K562 (cell line): ENCODE measurements around the gene DLL4. TPM values are rescaled to one million over a fixed set of nuclear protein-coding genes. Genes with fewer than 3 reads are reported as not detected.

Source experiments
- ATAC-seq: fragments of 200-7000 bp; cut with Tn5 transposase; 3 replicates; pipeline ENCODE4 v1.9.1; 2020; ENCODE audit warnings: moderate library complexity
- BruUV-seq: library from RNA; stranded (reverse); fragments of 400-500 nt; replicated peaks from 2 replicates; lab custom pipeline; 2021; lab: Mats Ljungman, UMichigan
- CTCF ChIA-PET: fragments of 300-600 bp; formaldehyde crosslinking; extraction: SDS; loops from one replicate; lab custom pipeline; 2021; ENCODE audit warnings: low intra/inter-chr PET ratio; lab: Yijun Ruan, JAX
- POLR2A ChIA-PET: fragments of 300-600, 350-650 bp; sonication (Branson Sonifier 250); formaldehyde crosslinking; extraction: SDS; loops from one replicate; lab custom pipeline; 2021; ENCODE audit warnings: antibody characterized with exemption, inconsistent platforms; lab: Yijun Ruan, JAX
- DNase-seq, 4 experiments: peaks; one replicate each; pipeline versions ENCODE4 v3.0.0 to v3.0.0-alpha.2; 2011 to 2018; ENCODE audit warnings: low spot score in 3 of 4, mixed read lengths in 3 of 4; ENCODE audit errors: extremely low read depth in 1 of 4
- FAIRE-seq: peaks from 2 replicates; lab custom pipeline; 2011; peaks lifted over from hg19 to GRCh38; lab: Jason Lieb, UNC
- H2AFZ ChIP-seq: 2 replicates; pipeline ENCODE4 v1.6.0; 2011; ENCODE audit warnings: low read depth, low read length, control low read depth, inconsistent platforms
- H3K27ac ChIP-seq: fragments of 200-600 bp; 3 replicates; pipeline ENCODE4 v1.8.0; 2011; ENCODE audit warnings: low read depth, mild to moderate bottlenecking, control low read depth, inconsistent platforms, low read length, moderate library complexity, mixed read lengths; ENCODE audit errors: extremely low read depth
- H3K27me3 ChIP-seq, 2 experiments: fragments of 300-600 bp in 1 of 2; 2 replicates in 1 of 2; 3 replicates in 1 of 2; pipeline versions ENCODE4 v1.6.0 to v1.8.0; 2011; ENCODE audit warnings: inconsistent platforms in 2 of 2, low read length in 2 of 2, mild to moderate bottlenecking in 1 of 2, mixed read lengths in 1 of 2, moderate library complexity in 1 of 2; ENCODE audit not compliant: control insufficient read depth in 2 of 2, insufficient read depth in 2 of 2
- H3K36me3 ChIP-seq: fragments of 300-600 bp; 3 replicates; pipeline ENCODE4 v1.8.0; 2011; ENCODE audit warnings: mild to moderate bottlenecking, low read length, inconsistent platforms; ENCODE audit not compliant: control insufficient read depth, insufficient read depth
- H3K4me1 ChIP-seq, 2 experiments: fragments of 200-600 bp in 1 of 2; replicated peaks in 1 of 2; 2 replicates in 1 of 2; 3 replicates in 1 of 2; pipeline versions ENCODE4 v1.5.1 to v1.8.0; 2011; ENCODE audit warnings: inconsistent platforms in 2 of 2, low read length in 2 of 2, mild to moderate bottlenecking in 1 of 2, mixed read lengths in 1 of 2, moderate library complexity in 1 of 2; ENCODE audit not compliant: control insufficient read depth in 2 of 2, insufficient read depth in 2 of 2
- H3K4me2 ChIP-seq: 2 replicates; pipeline ENCODE4 v1.6.1; 2011; ENCODE audit warnings: low read length, control low read depth, inconsistent platforms, mixed read lengths; ENCODE audit not compliant: insufficient read depth
- H3K4me3 ChIP-seq: fragments of 200-600 bp; sonication (generic), shearing (Covaris generic); 2 replicates; pipeline ENCODE4 v1.5.1; 2016; ENCODE audit warnings: control low read depth, inconsistent platforms
- H3K79me2 ChIP-seq: fragments of 200-600 bp; 3 replicates; pipeline ENCODE4 v1.8.0; 2011; ENCODE audit warnings: low read length, inconsistent platforms; ENCODE audit not compliant: control insufficient read depth, insufficient read depth
- H3K9ac ChIP-seq, 2 experiments: 2 replicates each; pipeline versions ENCODE4 v1.6.0 to v1.6.1; 2011; ENCODE audit warnings: low read depth in 2 of 2, low read length in 2 of 2, control low read depth in 1 of 2, inconsistent platforms in 1 of 2, mild to moderate bottlenecking in 1 of 2, mixed read lengths in 1 of 2; ENCODE audit not compliant: insufficient read depth in 1 of 2
- H3K9me1 ChIP-seq: one replicate; pipeline ENCODE4 v1.6.0; 2011; ENCODE audit warnings: inconsistent platforms, mild to moderate bottlenecking, low read length, moderate library complexity; ENCODE audit not compliant: control insufficient read depth, insufficient read depth
- H3K9me3 ChIP-seq: replicated peaks from 2 replicates; pipeline ENCODE4 v1.5.1; 2011; ENCODE audit warnings: low read depth, low read length, inconsistent platforms; ENCODE audit not compliant: control insufficient read depth, insufficient read depth
- H4K20me1 ChIP-seq: replicated peaks from 2 replicates; pipeline ENCODE4 v1.6.1; 2011; ENCODE audit warnings: low read length, inconsistent platforms, mixed read lengths; ENCODE audit not compliant: control insufficient read depth, insufficient read depth
- ATF7 ChIP-seq: fragments of 450-650 bp; IDR thresholded peaks from 2 replicates; pipeline ENCODE4 v1.7.1; 2014; ENCODE audit warnings: mild to moderate bottlenecking, moderate library complexity
- BRCA1 ChIP-seq, 2 experiments: fragments of 450-650 bp in 1 of 2; sonication (generic) in 1 of 2; formaldehyde crosslinking in 1 of 2; IDR thresholded peaks; 2 replicates each; pipeline versions ENCODE4 v1.5.0 to v1.6.1; 2017 to 2020; ENCODE audit warnings: mild to moderate bottlenecking in 1 of 2, missing genetic modification reagents in 1 of 2
- CBX5 ChIP-seq: IDR thresholded peaks from 2 replicates; pipeline ENCODE4 v1.6.1; 2014; ENCODE audit warnings: low read depth, borderline replicate concordance
- RFX1 ChIP-seq: fragments of 450-650 bp; IDR thresholded peaks from 2 replicates; pipeline ENCODE4 v1.6.1; 2016; ENCODE audit warnings: mild to moderate bottlenecking, moderate library complexity
- SMARCE1 ChIP-seq: fragments of 450-650 bp; IDR thresholded peaks from 2 replicates; pipeline ENCODE4 v1.7.1; 2016; ENCODE audit warnings: mild to moderate bottlenecking
- SNRNP70 ChIP-seq: fragments of 200-400 bp; formaldehyde crosslinking; optimal IDR thresholded peaks from 2 replicates; pipeline ENCODE3; 2017; ENCODE audit warnings: low read depth, low read length
- WGBS: fragments of 100-300 bp; shearing (Covaris generic); methylation state at CpG from one replicate; pipeline ENCODE4 v1.1.6; 2016; ENCODE audit warnings: low coverage, mixed read lengths; ENCODE audit not compliant: insufficient coverage; ENCODE audit errors: missing lambda C conversion rate; 5-methylcytosine and 5-hydroxymethylcytosine counted together
- in situ Hi-C: fragments of 300-500 bp; cut with MboI; formaldehyde crosslinking; loops from 4 replicates; pipeline ENCODE4 v1.15.0; 2018; ENCODE audit warnings: inconsistent platforms, mixed read lengths
- intact Hi-C: fragments of 100-400 bp; cut with micrococcal nuclease; formaldehyde crosslinking; loops from 2 replicates; pipeline ENCODE4 v1.14.2; 2022
- polyA plus RNA-seq, 8 experiments: library from polyadenylated mRNA; depleted of rRNA in 4 of 8; stranded (reverse) in 5 of 8; unstranded in 3 of 8; fragments of >200 nt; fragmentation: Nextera tagmentation in 2 of 8; fragmentation: Illumina TruSeq in 1 of 8; extraction: Ambion mirVana in 2 of 8; extraction: Trizol in 1 of 8; gene quantifications; 2 replicates each; pipeline versions ENCODE4 v1.2.1 to v1.2.3, GENCODE V29; 2011 to 2014; ENCODE audit warnings: inconsistent platforms in 1 of 8, missing spikeins in 1 of 8
- total RNA-seq, 7 experiments: library from RNA; depleted of rRNA in 6 of 7; stranded (reverse); fragments of >200 nt in 6 of 7; fragmentation: Illumina TruSeq in 2 of 7; extraction: Trizol in 2 of 7; gene quantifications; 2 replicates each; pipeline versions ENCODE4 v1.2.1 to v1.2.3, GENCODE V29; 2011 to 2021; ENCODE audit warnings: low replicate concordance in 1 of 7
- TF ChIP-seq, protein P1 (sequence below): fragments of 450-650 bp; formaldehyde crosslinking; IDR thresholded peaks from 2 replicates; pipeline ENCODE4 v1.4.0; 2022; ENCODE audit warnings: missing genetic modification characterization
- TF ChIP-seq, protein P2 (sequence below): fragments of 450-650 bp; formaldehyde crosslinking; IDR thresholded peaks from 2 replicates; pipeline ENCODE4 v1.4.0; 2020; ENCODE audit warnings: mild to moderate bottlenecking, moderate library complexity

The DLL4 gene
- total and polyA plus RNA-seq, 9 of the 15 experiments (the other 6 are each of a cell fraction or from before 2014, with no cell fraction given): 0.04 to 1.1 (median 0.41) TPM; not detected in 1

DNA sequence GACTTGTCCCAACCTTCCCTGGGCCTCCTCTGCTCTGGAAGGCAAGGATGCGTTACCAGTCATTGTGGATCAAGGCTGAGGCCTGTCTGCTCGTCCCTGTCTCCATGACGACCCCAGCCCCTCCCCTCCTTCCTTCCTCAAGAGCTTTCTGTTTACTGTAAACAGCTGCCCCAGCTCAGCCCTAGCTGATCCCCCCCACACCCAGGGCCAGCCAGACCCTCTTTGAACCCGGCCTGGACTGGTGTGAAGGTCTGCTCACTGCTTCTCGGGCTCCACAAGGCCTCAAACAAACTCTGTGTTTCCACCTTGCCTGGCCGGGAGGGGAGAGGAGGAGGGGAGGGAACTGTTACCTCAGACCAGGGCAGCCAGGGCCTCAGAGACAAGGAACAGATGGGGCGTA, 18.0 kb upstream of the DLL4 start:
- TF ChIP-seq RFX1 (peak; percentile 77; the same call in 1 of the 2 replicates), ATF7 (no peak), CBX5 (no peak)
- FAIRE-seq (no peak), ATAC-seq (no peak), DNase-seq (no peak)
- Histone ChIP-seq H3K36me3 (no peaks in the 10 kb centered on the region), H4K20me1 (no peaks in the 10 kb centered on the region), H3K79me2 (no peaks in the 10 kb centered on the region), H3K4me1 (peaks cover 11 to 34% of the 10 kb centered on the region in 2 experiments; a peak in 4 of 5 replicates), H3K4me3 (no peak overlapping the region), H3K9me1 (no peaks in the 10 kb centered on the region), H3K9me3 (no peaks in the 10 kb centered on the region), H2AFZ (no peak overlapping the region), H3K9ac (peak overlapping the region in 1 of 2 experiments; percentile 47; a peak in 2 of 4 replicates), H3K27ac (no peak overlapping the region), H3K4me2 (no peak overlapping the region), H3K27me3 (no peaks in the 10 kb centered on the region)
- BruUV-seq: no TSS peak
- in situ Hi-C loops: no loop called here
- intact Hi-C loops: no loop called here
- ChIA-PET POLR2A (interaction anchor here (1.8 kb wide), 1 partner anchor 18 kb away, joined by 6 read pairs; the partner anchor contains the start of gene DLL4), CTCF (no interaction called here)
- WGBS: 51% methylated on average over 5 of the region's 7 CpGs

GRCh38 chr15:40911693-40912092, 17.4 kb upstream of the DLL4 start:
- Histone ChIP-seq H3K9me3 (no peaks in the 10 kb centered on the region), H4K20me1 (no peaks in the 10 kb centered on the region), H3K9ac (no peak overlapping the region), H3K4me1 (peaks cover 8 to 29% of the 10 kb centered on the region in 2 experiments; a peak in 4 of 5 replicates), H2AFZ (no peak overlapping the region), H3K9me1 (no peaks in the 10 kb centered on the region), H3K27me3 (no peaks in the 10 kb centered on the region), H3K4me2 (no peak overlapping the region), H3K79me2 (no peaks in the 10 kb centered on the region), H3K27ac (no peak overlapping the region), H3K4me3 (no peak overlapping the region), H3K36me3 (no peaks in the 10 kb centered on the region)
- TF ChIP-seq, protein P1, sequence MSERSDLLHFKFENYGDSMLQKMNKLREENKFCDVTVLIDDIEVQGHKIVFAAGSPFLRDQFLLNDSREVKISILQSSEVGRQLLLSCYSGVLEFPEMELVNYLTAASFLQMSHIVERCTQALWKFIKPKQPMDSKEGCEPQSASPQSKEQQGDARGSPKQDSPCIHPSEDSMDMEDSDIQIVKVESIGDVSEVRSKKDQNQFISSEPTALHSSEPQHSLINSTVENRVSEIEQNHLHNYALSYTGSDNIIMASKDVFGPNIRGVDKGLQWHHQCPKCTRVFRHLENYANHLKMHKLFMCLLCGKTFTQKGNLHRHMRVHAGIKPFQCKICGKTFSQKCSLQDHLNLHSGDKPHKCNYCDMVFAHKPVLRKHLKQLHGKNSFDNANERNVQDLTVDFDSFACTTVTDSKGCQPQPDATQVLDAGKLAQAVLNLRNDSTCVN (CRISPR knock-in tag): no peak
- TF ChIP-seq SMARCE1 (no peak), BRCA1 (IDR thresholded peaks at IDR 0.05) (no peak), BRCA1 (CRISPR knock-in tag; IDR thresholded peaks at IDR 0.05) (no peak), SNRNP70 (no peak)
- TF ChIP-seq, protein P2, sequence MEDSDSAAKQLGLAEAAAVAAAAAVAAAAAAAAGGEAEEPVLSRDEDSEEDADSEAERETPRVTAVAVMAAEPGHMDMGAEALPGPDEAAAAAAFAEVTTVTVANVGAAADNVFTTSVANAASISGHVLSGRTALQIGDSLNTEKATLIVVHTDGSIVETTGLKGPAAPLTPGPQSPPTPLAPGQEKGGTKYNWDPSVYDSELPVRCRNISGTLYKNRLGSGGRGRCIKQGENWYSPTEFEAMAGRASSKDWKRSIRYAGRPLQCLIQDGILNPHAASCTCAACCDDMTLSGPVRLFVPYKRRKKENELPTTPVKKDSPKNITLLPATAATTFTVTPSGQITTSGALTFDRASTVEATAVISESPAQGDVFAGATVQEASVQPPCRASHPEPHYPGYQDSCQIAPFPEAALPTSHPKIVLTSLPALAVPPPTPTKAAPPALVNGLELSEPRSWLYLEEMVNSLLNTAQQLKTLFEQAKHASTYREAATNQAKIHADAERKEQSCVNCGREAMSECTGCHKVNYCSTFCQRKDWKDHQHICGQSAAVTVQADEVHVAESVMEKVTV (CRISPR knock-in tag): no peak
- WGBS: 70% methylated on average over 1 of the region's 2 CpGs
- ATAC-seq: no peak
- ChIA-PET POLR2A (interaction anchor here (0.6 to 1.8 kb wide), 3 partner anchors 14 to 584 kb away, joined by 3 to 6 read pairs (median 3); partner anchors contain the start of gene DLL4), CTCF (no interaction called here)
- FAIRE-seq: no peak
- no TSS peak for BruUV-seq
- intact Hi-C loops: no loop called here
- in situ Hi-C loops: no loop called here
- DNase-seq: no peak
